ENCODE data around the gene DBH.

DBH gene

DNA sequence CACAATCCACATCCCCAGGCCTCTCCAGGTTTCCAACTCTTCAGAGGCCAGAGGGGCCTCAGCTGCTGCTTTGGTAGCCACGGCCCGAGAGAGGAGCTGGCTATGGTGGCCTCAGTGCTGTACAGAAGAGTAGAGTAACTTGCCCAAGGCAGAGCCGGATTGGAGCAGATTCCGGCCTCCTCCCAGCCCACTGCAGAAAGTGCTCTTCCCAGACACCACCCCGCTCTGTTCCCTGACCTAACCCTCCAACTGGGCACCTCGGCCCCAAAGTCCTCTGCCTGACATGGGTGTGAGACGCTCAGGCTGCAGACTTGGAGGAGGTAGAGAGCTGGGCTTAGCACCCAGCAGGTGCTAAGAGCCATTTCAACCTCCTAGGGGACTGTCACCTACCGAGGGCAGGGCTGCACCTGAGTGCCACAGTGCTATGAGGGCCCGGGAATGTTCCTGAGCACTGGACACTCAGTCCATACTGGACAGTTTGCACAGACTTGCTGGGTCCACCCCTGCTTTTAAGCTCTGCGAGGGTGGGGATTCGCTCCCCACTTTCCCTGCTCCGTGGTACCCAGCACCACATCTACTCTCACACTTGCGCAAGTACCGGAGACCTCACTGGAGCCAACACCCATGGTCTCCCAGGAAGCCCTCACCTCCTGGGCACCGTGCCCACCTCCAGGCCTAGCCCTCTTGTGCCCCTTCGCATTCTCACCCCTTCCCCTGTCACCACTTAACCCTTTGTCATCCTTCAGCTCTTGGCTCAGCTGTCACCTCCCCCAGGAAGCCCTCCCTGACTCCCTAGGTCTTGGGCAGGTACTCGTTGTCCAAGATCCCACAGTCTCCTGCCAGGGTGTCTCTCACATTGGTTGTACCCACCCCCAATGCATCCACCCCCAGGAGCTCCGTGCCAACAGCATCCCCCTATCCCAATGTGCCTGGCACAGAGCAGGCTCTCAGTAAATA is 49.8 kb downstream of the DBH start:
- FAIRE-seq: no peak

DNA sequence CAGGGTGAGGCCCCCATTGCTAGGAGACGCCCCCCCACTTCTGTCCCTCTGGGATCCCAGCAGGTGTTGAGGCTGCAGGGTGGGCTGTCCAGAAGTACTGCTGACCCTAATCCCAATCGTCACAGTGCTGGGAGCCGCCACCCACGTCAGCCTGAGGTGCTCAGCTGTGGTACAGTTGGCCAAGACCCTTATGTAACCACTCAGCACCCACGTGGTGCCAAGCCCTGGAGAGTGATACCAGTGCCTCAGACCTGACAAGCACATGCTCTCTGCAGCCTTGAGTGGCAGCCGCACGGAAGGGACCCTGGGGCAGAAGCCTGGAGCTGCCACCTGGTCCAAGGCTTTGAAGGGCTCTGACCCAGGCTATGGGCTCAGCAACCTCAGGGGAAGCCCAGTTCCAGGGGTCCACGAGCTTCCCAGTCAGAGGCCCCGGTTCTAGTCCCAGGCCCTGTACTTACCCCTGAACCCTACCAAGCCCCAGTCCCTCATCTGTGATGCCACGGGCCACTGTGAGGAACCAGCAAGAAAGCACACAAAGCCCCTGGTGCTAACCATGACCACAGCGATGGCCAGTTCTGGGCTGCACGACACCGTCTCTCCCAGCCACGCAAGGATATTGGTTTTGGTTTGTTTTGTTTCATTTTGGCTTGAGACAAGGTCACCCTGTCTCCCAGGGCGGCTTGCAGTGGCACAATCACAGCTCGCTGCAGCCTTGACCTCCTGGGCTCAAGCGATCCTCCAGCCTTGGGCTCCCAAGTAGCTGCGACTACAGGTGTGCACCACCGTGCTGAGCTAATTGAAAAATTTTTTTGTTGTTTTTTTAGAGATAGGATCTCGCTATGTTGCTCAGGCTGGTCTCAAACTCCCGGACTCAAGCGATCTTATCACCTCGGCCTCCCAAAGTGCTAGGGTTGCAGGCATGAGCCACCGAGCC is 50.7 kb downstream of the DBH start:
- FAIRE-seq: no peak

DNA sequence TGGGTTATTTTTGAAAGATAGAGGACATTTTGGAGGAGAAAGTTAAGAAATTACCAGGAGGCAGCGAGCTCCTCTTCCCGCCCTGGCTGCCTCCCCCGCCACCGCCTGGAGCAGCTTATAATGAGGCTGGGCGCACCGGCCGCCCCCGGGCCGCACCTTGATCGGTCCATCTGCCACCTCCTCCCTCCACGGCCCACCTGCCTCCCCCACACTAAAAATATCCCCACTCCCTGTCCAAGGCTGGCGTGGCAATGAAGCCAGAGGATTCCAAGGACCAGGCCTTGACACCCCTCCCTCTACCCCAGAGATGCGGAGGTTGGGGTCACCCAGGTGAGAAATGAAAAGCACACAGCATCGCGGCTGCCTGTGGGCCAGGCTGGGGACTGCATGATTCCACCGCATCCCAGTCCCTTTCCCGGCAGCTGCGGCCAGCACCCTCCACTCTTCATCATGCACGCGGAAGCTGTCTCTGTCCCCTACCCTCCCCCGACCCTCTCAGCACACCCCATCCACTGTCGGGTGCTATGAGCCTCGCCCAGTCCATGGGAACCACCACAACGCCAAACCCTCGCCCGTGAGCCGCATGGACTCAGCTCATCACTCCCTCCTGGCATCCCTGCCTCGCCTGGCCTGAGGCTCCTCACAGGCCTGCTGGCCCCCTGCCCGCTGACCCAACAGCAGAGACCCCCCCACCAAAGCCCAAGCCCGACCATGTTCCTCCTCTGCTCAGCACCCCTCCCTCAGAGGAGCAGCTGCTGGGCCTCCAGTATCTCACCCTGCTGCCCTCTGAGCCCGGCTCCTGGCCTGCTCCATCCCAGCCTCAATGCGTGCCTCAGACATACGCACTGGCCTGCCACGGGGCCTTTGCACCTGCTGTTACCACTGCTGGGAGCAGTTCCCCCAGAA is 51.9 kb downstream of the DBH start:
- no peak for FAIRE-seq

DNA sequence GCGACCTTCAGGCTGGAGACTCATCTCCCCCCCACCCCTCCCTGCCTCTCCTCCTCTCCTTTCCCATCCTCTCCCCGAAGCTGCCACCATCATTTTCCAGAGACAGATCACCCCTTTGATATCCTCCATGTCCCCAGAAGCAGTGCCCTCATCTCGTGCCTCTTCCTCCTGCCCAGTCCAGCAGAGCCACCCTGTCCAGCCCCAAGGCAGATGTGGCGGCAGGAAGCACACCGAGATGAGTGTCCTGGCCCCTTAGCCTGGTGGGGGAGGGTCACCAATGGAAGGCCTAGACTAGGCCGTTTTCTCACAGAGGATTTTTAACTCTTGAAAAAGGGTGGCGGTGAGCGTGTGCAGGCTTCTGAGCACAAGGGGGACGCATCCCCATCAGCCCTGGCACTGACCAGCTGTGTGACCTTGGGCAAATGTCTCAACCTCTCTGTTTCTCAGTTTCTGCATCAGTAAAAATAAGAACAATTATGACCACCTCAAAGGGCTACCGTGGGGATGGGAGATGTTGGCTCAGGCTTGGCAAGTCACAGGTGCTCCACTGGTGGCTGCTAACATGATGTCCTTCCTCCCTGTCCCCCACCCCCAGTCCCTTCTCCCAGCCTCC is 53.1 kb downstream of the DBH start:
- no peak for FAIRE-seq

DNA sequence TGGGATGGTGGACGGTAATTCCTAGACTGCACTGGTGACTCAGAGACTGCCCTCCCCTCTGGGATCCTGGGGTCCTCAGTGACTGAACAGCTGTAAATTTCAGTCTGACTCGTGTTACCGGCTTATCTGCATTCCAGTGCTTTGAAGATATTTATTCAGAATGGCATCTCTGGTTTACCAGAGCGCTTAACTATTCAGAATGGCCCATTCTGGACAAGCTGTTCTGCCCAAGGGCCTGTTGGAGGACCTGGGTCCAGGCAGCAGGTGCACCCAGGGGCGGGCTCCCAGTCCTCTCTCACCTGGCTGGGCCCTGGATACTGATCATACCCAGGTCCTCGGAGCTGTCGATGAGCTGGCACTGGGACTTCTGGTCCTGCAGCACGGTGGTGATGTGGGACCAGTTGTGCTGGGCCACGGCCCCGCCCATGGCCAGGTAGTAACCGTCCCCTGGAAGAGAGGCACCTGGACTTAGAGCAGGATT is 54.0 kb downstream of the DBH start:
- FAIRE-seq: no peak

DNA sequence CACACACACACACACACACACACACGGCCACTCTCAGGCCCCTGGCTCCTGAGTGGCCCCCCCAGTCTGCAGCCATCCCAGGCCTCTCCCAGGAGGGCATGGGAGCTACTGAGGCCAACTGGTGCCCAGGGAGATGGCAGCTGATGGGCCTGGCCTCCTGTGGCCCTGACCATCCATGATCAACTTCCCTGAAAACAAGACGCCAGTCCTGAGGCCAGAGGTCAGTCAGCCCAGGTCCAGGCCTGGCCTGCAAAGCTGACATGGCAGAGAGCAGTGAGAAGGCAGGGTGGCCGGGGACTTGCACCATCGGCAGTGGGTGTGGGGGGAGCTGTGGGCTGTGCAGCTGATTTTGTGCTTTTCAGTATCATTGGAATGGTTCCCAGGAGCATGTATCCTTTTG is 55.0 kb downstream of the DBH start:
- no peak for FAIRE-seq

DNA sequence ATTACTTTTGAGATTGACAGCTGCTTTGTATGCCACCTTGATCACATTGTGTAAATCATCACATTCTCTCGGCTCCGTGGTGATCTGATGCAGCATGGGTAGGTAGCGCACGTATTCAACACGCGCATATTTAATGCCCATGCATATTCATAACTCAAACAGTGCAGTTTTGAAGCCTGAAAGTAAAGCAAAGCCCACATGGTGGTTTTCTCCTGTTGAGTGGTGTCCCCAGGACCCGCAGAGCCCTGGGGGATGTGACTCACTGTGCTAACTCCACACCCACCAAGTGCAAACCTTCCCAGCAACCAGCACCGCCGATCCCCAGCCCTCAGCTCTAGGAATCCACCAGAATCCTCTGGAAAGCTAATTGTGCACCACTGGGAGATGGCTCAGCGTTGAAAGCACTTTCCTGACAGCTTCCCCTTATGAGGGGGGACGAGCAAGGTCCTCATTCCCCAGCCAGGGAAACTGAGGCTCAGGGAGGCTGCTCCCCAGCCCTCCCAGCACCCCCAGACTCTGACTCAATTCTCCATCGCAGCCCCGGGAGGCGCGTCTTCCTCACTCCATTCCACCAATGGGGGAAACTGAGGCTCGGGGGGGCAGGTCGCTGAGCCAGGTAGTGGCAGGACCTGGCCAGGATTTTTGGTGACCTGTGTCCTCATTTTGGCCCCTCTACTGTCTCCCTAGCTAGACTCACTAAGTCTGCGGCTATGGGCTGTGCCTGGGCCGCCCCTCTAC is 55.6 kb downstream of the DBH start:
- FAIRE-seq: no peak

DNA sequence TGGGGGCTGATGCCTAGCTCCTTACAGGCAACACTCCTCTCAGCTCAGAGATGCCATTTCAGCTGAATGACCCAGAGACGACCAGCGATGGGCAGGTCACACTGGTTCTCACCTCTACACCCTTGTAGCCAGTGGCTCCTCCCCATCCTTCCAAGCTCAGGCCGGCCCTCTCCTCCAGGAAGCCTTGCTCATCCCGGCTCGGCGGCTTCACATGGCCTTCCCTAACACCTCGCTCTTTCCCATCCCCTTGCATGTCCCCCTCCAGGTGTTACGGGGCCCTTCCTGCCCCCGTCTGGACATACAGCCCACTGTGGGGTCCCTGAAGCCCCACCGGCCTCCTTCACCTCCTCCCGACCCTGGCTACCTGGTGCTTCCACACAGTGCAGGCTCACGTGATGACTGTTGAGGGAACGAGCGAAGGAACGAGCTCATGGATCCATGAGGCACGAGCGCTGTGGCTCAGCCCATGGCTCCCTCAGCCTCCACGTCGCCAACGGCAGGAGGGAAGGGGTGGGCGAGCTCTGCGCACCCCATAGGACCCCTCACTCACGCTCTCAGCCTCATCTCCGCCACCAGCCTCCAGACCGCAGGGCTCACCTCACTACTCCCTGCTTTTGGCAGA is 56.3 kb downstream of the DBH start:
- no peak for FAIRE-seq

DNA sequence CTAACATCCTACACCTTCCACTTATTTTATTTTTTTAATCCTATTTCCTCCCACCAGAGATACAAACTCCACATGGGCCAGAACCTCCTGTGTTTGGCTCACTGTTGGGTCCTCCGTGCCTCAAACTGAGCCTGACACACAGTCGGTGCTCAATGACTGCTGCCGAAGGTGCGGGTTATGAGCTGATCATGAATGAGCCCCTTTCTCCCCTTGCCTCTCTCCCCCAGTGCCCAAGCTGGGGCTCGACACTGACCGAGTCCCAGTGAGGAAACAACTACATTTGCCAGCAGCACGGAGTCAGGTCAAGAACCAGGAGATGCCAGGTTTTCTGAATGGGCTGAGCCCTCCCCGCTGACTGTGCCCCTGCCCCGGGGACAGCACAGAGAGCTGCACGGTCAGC is 57.0 kb downstream of the DBH start:
- FAIRE-seq: no peak

DNA sequence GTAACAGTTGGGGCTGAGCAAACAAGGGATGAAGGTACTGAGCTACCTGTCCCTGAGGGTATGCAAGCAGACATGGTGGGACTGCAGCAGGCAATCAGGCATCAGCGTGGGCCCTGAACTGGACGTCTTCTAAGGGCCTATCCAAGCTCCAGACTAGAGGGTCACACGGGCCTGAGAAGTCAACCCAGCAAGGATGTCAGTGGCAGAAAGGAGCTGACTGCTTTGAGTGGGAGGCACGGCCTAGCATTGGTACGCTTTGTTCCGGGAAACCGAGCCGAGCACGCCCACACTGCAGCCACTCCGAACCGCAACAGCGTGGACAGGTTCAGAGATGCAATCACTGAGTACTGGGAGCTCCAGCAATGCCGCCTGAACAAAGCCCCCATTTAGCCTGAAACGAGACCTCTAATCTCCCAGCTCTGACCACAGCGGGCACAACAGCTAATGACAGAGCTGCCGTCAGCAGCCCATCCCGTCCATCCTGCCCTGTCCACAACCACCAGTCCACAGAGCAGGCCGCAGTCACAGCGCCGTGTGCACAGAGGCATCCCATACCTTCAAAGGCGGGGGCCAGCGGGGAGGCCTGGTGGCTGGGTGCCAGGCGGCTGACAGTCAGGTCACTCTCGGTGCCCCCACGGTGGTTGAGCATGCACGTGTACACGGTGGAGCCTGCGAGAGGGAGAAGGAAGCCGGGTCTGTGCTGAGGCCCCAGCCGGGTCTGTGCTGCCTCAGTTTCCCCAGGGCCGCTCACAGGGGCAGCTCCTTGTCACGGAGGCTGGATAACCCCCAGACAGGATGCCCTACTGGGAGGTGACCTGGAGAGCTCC is 57.8 kb downstream of the DBH start:
- no peak for FAIRE-seq

DNA sequence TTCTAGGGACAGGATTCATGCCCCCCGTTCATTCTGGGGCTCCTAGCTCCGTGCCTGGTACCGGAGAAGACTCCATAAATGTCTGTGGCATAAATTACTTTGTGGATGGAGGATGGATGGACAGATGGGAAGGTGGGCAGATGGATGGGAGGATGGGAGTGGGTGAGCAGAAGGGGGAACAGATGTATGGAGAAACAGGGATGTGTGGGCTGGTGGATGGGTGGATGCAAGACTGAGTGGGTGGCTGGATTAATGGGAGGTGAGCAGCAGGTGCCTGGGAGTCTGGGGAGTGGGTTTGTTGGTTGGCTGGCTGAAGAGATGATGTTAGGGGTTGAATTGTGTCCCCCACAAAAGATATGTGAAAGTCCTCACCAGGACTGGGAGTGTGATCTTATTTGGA is 58.5 kb downstream of the DBH start:
- FAIRE-seq: no peak

DNA sequence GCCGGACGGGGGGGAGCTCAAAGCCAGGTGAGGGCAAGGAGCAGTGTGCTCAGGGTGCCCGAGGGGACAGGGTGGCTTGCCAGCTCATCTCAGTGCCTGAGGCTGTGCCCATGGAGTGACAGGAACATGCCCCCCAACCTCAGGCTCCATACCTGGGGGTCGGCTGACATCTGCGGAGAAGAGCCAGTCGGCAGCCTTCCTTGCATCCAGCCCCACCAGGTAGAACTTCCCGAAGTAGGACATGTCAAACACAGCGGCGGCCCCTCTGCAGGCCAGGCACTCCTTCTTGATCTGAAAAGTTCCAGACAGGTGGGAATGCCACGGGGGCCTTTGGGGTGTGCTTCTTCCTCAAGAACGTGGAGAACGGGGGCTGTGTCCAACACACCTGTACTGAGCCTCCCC is 59.9 kb downstream of the DBH start:
- no peak for FAIRE-seq

DNA sequence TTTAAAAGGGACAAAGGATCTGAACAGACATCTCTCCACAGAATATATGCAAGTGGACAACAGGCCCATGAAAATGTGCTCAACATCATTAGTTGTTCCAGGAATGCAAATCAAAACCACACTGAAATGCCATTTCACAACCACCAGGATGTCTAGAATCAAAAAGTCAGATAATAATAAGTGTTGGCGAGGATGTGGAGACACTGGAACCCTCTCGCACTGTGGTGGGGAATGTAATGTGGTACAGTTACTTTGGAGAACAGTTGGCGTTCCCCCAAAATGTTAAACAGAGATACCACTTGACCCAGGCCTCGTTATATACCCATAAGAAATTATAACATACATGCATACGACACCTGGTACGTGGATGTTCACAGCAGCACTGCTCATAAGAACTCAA is 63.4 kb downstream of the DBH start:
- no peak for FAIRE-seq

DNA sequence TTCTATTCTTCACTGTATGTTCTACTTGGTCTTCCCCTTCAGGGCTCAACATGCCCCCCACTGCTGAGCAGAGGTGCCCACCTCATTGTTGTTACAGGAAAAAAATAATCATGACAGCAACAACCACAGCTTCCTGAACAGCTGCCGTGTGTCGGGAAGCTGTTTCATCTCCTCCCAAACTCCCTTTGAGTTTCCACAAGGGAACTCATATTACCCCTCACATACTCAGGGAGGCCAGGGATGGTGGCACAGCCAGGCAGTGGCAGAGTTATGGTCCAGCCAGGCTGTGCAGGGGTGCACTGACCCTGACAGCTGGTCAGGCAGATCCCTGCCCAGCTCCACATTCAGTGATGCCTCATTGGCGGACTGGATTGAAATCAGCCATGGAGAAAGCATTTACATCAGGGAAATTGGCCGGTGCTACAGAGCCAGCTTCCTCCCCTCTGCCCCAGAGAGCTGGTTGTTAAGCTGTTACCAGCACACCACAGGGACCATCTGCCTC is 64.7 kb downstream of the DBH start:
- no peak for FAIRE-seq

DNA sequence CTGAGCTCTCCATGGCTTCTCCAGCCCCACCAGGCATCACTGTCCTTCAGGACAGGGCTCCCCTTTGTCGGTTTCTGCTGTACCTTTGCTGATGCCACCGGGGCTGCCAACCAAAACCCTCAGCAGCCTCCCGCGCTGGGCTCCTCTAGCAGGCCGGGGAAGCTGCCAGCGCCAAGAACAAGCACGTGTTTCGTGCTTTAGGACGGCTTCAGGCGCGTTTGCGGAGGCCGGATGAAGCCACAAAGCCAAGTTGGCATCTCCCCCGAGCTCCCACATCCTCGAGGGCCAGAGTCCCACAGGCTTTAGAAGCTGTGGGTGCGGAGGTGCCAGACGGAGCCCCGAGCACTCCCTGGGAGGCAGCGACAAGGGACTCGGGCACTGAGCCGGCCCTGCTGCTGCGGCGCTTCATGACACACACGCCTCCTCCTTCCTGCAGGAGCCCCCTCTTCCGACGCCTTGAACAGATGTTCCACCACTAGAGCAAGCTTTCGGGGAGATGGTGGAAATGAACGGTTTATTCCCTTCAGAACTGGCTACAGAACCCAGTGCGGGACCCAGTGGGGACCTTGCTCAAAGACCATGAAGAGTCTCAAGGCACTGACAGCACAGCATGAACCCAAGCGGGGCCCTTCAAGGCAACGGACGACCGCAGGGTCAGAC is 65.3 kb downstream of the DBH start:
- no peak for FAIRE-seq

DNA sequence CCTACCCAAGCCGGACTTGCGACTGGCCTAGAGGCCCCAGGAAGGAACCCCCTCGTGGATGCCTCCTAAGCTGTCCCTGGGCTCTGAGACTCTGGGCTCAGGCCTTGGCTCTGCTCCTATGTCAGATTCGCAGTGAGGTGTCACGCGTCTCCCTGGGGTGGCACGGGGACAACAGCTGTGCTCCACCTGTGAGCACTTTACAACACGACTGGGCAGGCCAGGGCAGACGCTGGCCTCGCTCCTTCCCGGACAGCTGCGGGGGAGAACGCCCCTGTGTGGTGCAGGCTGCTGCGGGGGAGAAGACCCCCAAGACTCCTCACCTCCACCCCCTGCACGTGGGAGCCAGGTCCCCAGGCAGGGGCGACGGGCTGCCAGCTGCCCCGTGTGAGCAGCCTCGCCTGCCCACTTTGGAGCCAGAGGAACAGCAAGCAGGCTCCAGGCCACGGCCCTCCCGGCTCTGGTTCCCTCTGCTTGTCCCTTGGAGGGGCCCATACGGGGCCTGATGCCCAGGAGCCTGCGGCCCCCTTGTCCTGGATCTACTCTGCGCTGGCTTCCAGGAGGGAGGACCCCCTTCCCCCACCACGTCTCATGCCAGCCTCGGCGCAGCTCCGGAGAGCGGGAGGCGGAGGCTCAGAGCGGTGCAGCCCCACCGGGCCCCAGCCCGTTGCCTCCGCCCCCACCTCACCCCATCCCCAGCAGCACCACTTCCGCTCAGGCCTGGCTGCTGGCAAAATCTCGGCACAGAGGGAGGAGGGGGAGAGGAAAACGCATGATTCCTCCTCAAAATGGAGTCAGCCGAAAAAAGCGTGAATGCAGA is 66.0 kb downstream of the DBH start:
- FAIRE-seq: no peak

DNA sequence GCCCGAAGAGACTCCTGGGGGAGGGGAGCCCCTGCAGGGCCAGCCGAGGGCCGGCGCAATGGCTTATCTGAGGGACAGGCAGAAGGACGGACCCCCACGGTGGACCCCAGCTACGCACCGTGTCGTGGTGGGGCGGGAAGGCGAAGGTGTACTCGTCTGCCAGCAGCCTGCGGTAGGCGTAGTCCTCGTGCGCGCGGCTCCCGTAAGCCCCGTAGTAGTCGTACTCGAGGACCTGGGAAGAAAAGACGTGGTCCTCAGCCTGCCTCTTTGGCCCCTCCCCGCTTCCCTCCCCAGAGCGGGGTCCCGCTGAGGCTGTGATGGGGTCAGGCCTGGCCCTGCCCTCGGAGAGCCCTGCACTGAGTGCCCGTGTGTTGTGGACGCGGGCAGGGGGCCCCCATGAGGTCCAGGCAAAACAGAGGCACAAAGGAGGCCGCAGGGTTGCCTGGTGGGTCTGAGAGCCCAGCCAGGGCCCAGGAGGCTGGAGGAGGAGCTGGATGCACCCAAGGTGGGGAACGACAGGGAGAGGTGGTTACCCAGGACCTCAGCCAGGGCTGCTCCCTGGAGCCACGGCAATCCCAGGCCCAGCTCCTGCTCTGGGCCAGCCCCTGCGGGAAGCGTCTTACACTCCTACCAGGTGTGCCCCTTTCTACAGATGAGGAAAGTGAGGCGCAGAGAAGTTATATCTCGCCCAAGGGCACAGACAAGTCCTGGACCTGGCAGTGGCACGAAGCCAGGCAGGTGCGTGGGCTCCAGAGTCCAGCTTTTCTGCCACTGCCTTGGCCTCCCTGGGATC is 66.8 kb downstream of the DBH start:
- no peak for FAIRE-seq

Data from G401.6 (cell line).